Heart left ventricle (tissue), 16 donors: ENCODE measurements around the gene EIPR1. TPM values are rescaled to one million over a fixed set of nuclear protein-coding genes. Genes with fewer than 3 reads are reported as not detected.
A peak's percentile ranks its signal among the peaks of the same experiment; 100 is the strongest.

Source experiments
- ATAC-seq, 4 donors: fragments of 200-7000 bp; cut with Tn5 transposase; one replicate each; pipeline ENCODE4 v1.9.1; 2020 to 2022; ENCODE audit warnings: moderate library complexity in 4 of 4, mild to moderate bottlenecking in 3 of 4, moderate number of reproducible peaks in 1 of 4
- DNase-seq, 5 donors: peaks; one replicate each; pipeline ENCODE4 v3.0.0-alpha.2; 2020
- H3K27ac ChIP-seq, 12 donors: fragments of 200-600 bp; sonication (generic) in 4 of 12; one replicate each; pipeline versions ENCODE4 v1.5.0 to v1.8.0; 2016 to 2022; ENCODE audit warnings: mild to moderate bottlenecking in 2 of 12
- H3K27me3 ChIP-seq, 9 donors: fragments of 200-600 bp; sonication (generic) in 2 of 9; one replicate each; pipeline versions ENCODE4 v1.5.1 to v1.8.0; 2016 to 2022; ENCODE audit warnings: mild to moderate bottlenecking in 3 of 9
- H3K36me3 ChIP-seq, 9 donors: fragments of 200-600 bp; sonication (generic) in 2 of 9; one replicate each; pipeline versions ENCODE4 v1.5.0 to v1.8.0; 2018 to 2022; ENCODE audit warnings: mild to moderate bottlenecking in 2 of 9
- H3K4me1 ChIP-seq, 12 donors: fragments of 200-600 bp; sonication (generic) in 4 of 12; one replicate each; pipeline versions ENCODE4 v1.5.0 to v1.8.0; 2016 to 2022; ENCODE audit warnings: mild to moderate bottlenecking in 3 of 12
- H3K4me3 ChIP-seq, 12 donors: fragments of 200-600 bp; sonication (generic) in 4 of 12; one replicate each; pipeline versions ENCODE4 v1.5.0 to v1.8.0; 2017 to 2022; ENCODE audit warnings: mild to moderate bottlenecking in 9 of 12, moderate library complexity in 4 of 12
- H3K9me3 ChIP-seq, 12 donors: fragments of 200-600 bp; sonication (generic) in 4 of 12; one replicate each; pipeline versions ENCODE4 v1.5.0 to v1.8.0; 2016 to 2022; ENCODE audit warnings: mild to moderate bottlenecking in 1 of 12
- POLR2A ChIP-seq, 2 donors: fragments of 450-650 bp; IDR thresholded peaks; one replicate each; pipeline ENCODE4 v1.6.1; 2017; ENCODE audit warnings: antibody characterized with exemption in 2 of 2, mild to moderate bottlenecking in 2 of 2, moderate library complexity in 2 of 2
- WGBS, 4 donors: extraction: QIAGEN DNeasy Blood & Tissue Kit in 2 of 4; methylation state at CpG; one replicate each; pipeline versions ENCODE4 v1.1.5 to v1.1.7; 2013 to 2018; 5-methylcytosine and 5-hydroxymethylcytosine counted together
- intact Hi-C, 10 donors: fragments of 100-400 bp; cut with DNase I; formaldehyde crosslinking; loops; one replicate each; pipeline versions ENCODE4 v1.11.1 to v1.14.2; 2022
- polyA plus RNA-seq, 2 donors: library from polyadenylated mRNA; stranded (reverse); fragments of 200-250 nt; gene quantifications; one replicate each; pipeline ENCODE4 v1.2.3, GENCODE V29; 2013
- total RNA-seq, 9 donors: library from RNA; depleted of rRNA in 2 of 9; stranded (reverse); fragments of >200 nt in 2 of 9; fragmentation: NEBNext Ultra II Directional in 3 of 9; extraction: Animal tissue kit (Norgen Biotek cat#: 25700) in 3 of 9; gene quantifications; one replicate each; pipeline versions ENCODE4 v1.1.0 to v1.2.4, GENCODE V29; 2016 to 2023
- TF ChIP-seq, protein P1 (sequence below), 12 donors: fragments of 200-600 bp; sonication (generic) in 4 of 12; IDR thresholded peaks; one replicate each; pipeline versions ENCODE4 v1.5.0 to v1.8.0; 2018 to 2022; ENCODE audit warnings: antibody characterized with exemption in 12 of 12, mild to moderate bottlenecking in 5 of 12
- donor health status: ischemic (EF 13 %, LVEDD 7.1; RV severe dilation, severe dysfunction).
- donor health status: healthy with polysubstance abuse.
- donor health status: DM: no; HTN: yes; CAD: no.
- donor health status: DM: no; HTN: no; CAD: no.
- donor health status: ischemic (EF 25% LVEDD 6.9; RV normal size, moderate dysfunction).
- donor health status: ischemic (EF 25% LVEDD 5.7; RV mildly dilated, moderate dysfunction).
- donor health status: healthy.
- donor health status: DM: yes; HTN: yes; CAD: no.
- donor health status: ischemic (EF 35%, LVEDD 5.7; RV mildly dilated, moderate dysfunction).
- donor health status: nonischemic (EF 11% LVEDD 7.7; RV severe dilation, severe dysfunction).
- donor health status: DM: yes; HTN: yes; CAD: no.
- donor health status: PGD.
- donor health status: ischemic (EF 29% LVEDD 5.4; RV normal size, mild dysfunction).
- donor health status: nonischemic (EF 23%, LVEDD 6.1; RV moderate dilation, normal function).

EIPR1 gene
- total and polyA plus RNA-seq, 11 donors: 7.9 to 26.1 (median 13.3) TPM

DNA sequence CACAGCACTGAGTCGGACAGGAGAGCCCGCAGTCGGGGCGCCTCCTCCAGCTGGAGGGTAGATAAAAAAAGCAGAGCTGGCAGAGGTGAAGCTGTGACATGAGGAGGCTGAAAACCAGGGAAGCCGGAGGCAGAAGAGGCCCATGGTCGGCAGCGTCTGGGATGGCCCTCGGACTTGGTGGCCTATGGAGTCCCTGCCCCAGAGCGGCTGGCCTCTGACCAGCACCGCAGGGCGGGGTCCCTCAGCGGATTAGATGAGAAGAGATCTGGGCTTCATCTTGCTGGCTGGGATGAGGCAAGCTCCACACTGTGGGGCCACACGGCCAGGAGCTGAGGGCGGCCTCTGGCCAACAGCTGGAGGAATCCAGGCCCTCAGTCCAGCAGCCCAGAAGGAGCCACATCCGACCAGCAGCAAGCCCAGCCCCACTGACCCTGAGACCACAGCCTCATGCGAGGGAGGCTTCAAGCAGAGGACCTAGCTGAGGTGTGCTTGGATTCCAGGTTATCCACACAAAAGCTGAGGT is 174.1 kb downstream of the EIPR1 start:
- ATAC-seq: no peak
- no peak for TF ChIP-seq POLR2A (IDR thresholded peaks at IDR 0.05)
- TF ChIP-seq, protein P1, sequence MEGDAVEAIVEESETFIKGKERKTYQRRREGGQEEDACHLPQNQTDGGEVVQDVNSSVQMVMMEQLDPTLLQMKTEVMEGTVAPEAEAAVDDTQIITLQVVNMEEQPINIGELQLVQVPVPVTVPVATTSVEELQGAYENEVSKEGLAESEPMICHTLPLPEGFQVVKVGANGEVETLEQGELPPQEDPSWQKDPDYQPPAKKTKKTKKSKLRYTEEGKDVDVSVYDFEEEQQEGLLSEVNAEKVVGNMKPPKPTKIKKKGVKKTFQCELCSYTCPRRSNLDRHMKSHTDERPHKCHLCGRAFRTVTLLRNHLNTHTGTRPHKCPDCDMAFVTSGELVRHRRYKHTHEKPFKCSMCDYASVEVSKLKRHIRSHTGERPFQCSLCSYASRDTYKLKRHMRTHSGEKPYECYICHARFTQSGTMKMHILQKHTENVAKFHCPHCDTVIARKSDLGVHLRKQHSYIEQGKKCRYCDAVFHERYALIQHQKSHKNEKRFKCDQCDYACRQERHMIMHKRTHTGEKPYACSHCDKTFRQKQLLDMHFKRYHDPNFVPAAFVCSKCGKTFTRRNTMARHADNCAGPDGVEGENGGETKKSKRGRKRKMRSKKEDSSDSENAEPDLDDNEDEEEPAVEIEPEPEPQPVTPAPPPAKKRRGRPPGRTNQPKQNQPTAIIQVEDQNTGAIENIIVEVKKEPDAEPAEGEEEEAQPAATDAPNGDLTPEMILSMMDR (IDR thresholded peaks at IDR 0.05): no peak
- DNase-seq: no peak
- Histone ChIP-seq H3K9me3 (no peaks in the 10 kb centered on the region), H3K27me3 (no peaks in the 10 kb centered on the region), H3K36me3 (peaks cover 0 to 7% (median 0%) of the 10 kb centered on the region in 9 donors), H3K4me3 (no peak overlapping the region), H3K27ac (no peak overlapping the region), H3K4me1 (no peaks in the 10 kb centered on the region)
- intact Hi-C loops: no loop called here
- WGBS, 4 donors: 95 to 97% (median 96%) methylated on average over 14 to 16 of the region's 16 CpGs

DNA sequence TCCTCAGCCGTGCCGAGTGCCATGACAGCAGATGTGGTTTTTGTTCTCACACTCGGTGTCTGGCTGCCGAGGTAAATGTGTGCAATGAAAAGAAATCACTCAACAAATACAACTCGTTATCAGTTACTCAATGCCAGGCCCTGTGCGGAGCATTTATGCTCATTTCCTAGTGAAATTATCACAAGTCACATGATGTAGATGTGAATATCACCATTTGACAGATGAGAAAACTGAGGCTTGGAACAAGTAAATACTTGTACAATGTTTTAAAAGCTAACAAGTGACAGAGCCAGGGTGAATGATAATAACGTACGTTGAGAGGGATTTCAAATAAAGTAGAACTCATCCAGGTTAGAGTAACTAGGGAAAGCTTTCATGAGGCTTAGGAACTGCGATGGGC is 174.7 kb downstream of the EIPR1 start:
- ATAC-seq: no peak
- no peak for DNase-seq
- no peak overlapping the region for H3K4me3 ChIP-seq
- H3K9me3 ChIP-seq: no peaks in the 10 kb centered on the region
- intact Hi-C loops: no loop called here
- H3K27ac ChIP-seq: no peak overlapping the region
- peaks cover 0 to under 1% (median 0%) of the 10 kb centered on the region in 9 donors for H3K36me3 ChIP-seq
- H3K4me1 ChIP-seq: no peaks in the 10 kb centered on the region
- TF ChIP-seq, protein P1 (IDR thresholded peaks at IDR 0.05): no peak
- TF ChIP-seq POLR2A (IDR thresholded peaks at IDR 0.05): no peak
- no peaks in the 10 kb centered on the region for H3K27me3 ChIP-seq
- 93 to 96% (median 95%) methylated on average over 9 of the region's 9 CpGs for WGBS, 4 donors

DNA sequence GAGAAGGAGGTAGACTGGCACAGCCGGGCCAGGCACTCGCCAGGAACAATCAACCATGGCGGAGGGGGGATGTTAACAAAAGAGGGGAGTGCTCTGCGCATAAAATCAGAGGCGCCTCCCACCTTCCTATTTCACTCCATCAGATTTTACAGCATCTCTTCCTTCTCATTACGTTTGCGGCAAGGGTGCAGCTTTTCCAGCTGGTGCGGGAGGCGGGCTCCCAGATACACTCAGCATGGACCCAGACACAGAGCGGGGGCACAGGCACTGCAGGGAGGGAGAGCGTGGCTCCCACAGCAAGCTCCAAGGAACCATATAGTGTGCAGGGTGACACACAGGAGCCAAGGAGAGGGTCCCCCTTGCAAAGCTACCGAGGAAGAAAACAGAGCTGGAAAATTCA is 176.3 kb downstream of the EIPR1 start:
- ATAC-seq (no peak), DNase-seq (no peak)
- Histone ChIP-seq H3K4me1 (no peaks in the 10 kb centered on the region), H3K27ac (no peak overlapping the region), H3K4me3 (no peak overlapping the region), H3K27me3 (no peaks in the 10 kb centered on the region), H3K36me3 (peaks cover 0 to 5% (median 0%) of the 10 kb centered on the region in 9 donors), H3K9me3 (no peaks in the 10 kb centered on the region)
- WGBS, 4 donors: 96 to 97% (median 96%) methylated on average over 12 of the region's 12 CpGs
- intact Hi-C loops: no loop called here
- TF ChIP-seq, protein P1 (IDR thresholded peaks at IDR 0.05): no peak
- TF ChIP-seq POLR2A (IDR thresholded peaks at IDR 0.05): no peak

DNA sequence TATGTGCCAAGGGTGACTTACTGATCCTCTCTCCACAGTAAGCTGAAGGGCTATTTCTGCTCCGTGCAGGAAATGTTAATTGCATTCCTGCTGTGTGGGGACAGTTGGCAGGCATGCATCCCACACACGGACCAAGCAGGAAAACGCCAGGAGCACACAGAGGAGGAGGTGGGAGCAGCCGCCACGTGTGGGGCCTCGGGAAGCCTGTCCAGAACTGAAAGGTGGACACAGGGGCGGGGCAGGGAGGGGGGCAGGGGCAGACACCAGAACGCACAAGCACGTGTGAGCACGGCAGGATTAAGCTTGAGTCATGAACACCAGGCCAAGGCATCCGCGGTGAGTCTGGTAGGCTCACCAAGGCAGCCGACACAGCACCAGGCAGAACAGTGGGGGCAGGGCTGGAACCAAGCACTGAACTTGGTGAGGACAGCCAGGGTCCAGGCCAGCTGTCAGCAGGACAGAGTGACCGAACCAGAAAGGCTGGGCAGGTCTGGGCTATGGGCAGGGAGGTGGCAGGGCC is 177.1 kb downstream of the EIPR1 start:
- H3K27ac ChIP-seq: no peak overlapping the region
- ATAC-seq: peak; percentile 40 to 70 (median 62)
- intact Hi-C loops: no loop called here

More for the DNA sequence above, 177.1 kb downstream of the EIPR1 start:
- peak in 1 of 5 donors; percentile 33 for DNase-seq
- TF ChIP-seq, protein P1 (IDR thresholded peaks at IDR 0.05): no peak
- TF ChIP-seq POLR2A (IDR thresholded peaks at IDR 0.05): no peak
- Histone ChIP-seq H3K4me3 (no peak overlapping the region), H3K36me3 (peaks cover 0 to 12% (median 3%) of the 10 kb centered on the region in 9 donors), H3K4me1 (no peaks in the 10 kb centered on the region), H3K9me3 (no peaks in the 10 kb centered on the region), H3K27me3 (no peaks in the 10 kb centered on the region)
- 40 to 61% (median 44%) methylated on average over 11 to 14 of the region's 14 CpGs for WGBS, 4 donors
